Skeletal muscle tissue (tissue), 4 donors: ENCODE measurements around the gene BAHD1. TPM values are rescaled to one million over a fixed set of nuclear protein-coding genes. Genes with fewer than 3 reads are reported as not detected.
"Not testable (repeated sequence)": the region's sequence is repeated elsewhere in the genome, so short reads cannot be mapped to it uniquely, and the experiment has no call there.

Experiments
- H3K27ac ChIP-seq: one replicate; pipeline ENCODE4 v1.7.0; 2013; ENCODE audit warnings: mild to moderate bottlenecking, low read depth, low read length, inconsistent platforms
- H3K27me3 ChIP-seq, 3 donors: one replicate each; pipeline ENCODE4 v1.7.0; 2013; ENCODE audit warnings: low read length in 3 of 3; ENCODE audit not compliant: control insufficient read depth in 3 of 3, insufficient read depth in 3 of 3
- H3K36me3 ChIP-seq, 3 donors: one replicate each; pipeline ENCODE4 v1.7.0; 2013; ENCODE audit warnings: low read length in 3 of 3; ENCODE audit not compliant: control insufficient read depth in 3 of 3, insufficient read depth in 3 of 3
- H3K4me1 ChIP-seq, 3 donors: one replicate each; pipeline ENCODE4 v1.7.0; 2013; ENCODE audit warnings: low read length in 3 of 3, mild to moderate bottlenecking in 3 of 3; ENCODE audit not compliant: control insufficient read depth in 3 of 3, insufficient read depth in 3 of 3
- H3K4me3 ChIP-seq, 3 donors: one replicate each; pipeline ENCODE4 v1.7.0; 2013; ENCODE audit warnings: low read length in 3 of 3
- H3K9ac ChIP-seq, 3 donors: one replicate each; pipeline ENCODE4 v1.7.0; 2013; ENCODE audit warnings: low read length in 3 of 3, mild to moderate bottlenecking in 3 of 3, moderate library complexity in 2 of 3, low read depth in 1 of 3
- H3K9me3 ChIP-seq, 3 donors: one replicate each; pipeline ENCODE4 v1.7.0; 2013; ENCODE audit warnings: low read length in 3 of 3; ENCODE audit not compliant: control insufficient read depth in 3 of 3
- total RNA-seq: library from RNA; depleted of rRNA; stranded (reverse); fragments of >200 nt; gene quantifications from one replicate; pipeline ENCODE4 v1.2.3, GENCODE V29; 2014
- donor health status: Osteomylitis.

Gene BAHD1
- total RNA-seq, 1 donor from 2014 or later: 9.4 TPM

DNA sequence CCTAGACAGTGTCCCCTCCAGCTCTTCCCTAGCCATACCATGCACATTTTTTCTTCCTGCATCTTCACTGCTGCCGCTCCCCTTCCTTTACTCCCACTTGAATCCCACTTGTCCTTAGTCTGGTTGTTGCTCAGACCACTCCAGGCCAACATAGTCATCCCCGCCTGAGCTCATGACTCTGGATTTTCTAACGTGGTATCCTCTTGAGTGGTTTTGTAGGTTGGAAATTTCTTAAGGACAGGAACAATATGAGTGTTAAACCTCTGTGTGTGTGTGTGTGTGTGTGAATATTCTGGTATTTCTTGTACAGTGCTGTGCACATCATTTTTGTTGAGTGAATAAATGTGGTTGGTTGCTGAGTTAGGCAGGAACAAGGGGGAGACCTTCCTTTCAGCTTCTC lies 3.1 kb downstream of the BAHD1 start:
- no peaks in the 10 kb centered on the region for H3K36me3 ChIP-seq
- peaks cover 4 to 34% (median 18%) of the 10 kb centered on the region in 3 donors for H3K4me1 ChIP-seq
- peaks cover 0 to 2% (median 2%) of the 10 kb centered on the region in 3 donors for H3K27me3 ChIP-seq
- no peak overlapping the region for H3K9ac ChIP-seq
- no peak overlapping the region for H3K4me3 ChIP-seq
- H3K27ac ChIP-seq: no peak overlapping the region
- H3K9me3 ChIP-seq: no peaks in the 10 kb centered on the region

DNA sequence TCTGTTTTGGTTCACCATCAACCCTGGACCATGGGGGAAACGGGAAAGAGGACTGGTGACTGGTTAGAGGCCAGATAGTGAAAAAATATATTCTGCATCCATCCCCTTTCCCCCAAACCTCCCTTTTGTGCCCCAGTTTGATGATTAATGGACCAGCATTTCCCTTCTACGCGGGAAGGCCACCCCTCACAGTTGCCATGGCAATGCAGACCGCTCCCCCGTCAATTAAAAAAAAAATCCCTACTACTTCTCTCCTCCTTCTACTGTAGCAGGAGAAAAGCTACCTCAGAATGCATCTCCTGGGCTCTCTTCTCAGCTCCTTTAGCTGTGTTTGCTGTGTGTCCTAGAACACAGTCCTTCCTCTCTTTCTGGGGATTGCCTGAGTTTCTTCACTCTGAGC lies 4.0 kb downstream of the BAHD1 start:
- Histone ChIP-seq H3K9me3 (no peaks in the 10 kb centered on the region), H3K36me3 (no peaks in the 10 kb centered on the region), H3K27me3 (no peaks in the 10 kb centered on the region), H3K27ac (no peak overlapping the region), H3K4me3 (no peak overlapping the region), H3K4me1 (peaks cover 4 to 31% (median 15%) of the 10 kb centered on the region in 3 donors), H3K9ac (no peak overlapping the region)

DNA sequence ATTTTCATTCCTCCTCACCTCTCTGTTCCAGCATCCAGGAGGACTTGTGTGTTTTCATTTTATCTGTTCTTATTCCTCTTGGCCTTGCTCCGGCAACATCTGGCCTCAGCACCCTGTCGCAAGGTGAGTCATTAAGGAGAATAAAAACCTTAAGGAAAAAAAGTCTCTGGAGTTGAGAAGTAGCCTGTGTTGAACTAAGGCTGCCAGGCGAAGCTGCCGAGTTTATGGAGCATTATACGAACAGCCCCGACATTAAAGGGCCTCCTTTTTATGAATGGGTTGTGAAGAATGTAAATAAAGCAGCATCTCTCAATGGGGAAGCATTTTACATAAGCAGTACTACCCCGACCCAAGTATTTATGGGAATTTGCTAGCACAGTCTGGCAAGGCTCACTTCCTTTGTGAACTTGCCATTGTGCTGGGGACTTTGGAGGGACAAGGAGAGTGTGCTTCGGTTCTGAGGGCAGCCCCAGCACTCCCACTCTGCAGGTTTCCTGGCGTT lies 4.7 kb downstream of the BAHD1 start:
- peaks cover 0 to 3% (median 0%) of the 10 kb centered on the region in 3 donors for H3K36me3 ChIP-seq
- H3K9me3 ChIP-seq: no peaks in the 10 kb centered on the region
- no peaks in the 10 kb centered on the region for H3K27me3 ChIP-seq
- no peak overlapping the region for H3K4me3 ChIP-seq
- H3K4me1 ChIP-seq: peaks cover 4 to 25% (median 10%) of the 10 kb centered on the region in 3 donors
- H3K27ac ChIP-seq: peak overlapping the region; percentile 36
- H3K9ac ChIP-seq: peak overlapping the region in 1 of 3 donors; percentile 5

DNA sequence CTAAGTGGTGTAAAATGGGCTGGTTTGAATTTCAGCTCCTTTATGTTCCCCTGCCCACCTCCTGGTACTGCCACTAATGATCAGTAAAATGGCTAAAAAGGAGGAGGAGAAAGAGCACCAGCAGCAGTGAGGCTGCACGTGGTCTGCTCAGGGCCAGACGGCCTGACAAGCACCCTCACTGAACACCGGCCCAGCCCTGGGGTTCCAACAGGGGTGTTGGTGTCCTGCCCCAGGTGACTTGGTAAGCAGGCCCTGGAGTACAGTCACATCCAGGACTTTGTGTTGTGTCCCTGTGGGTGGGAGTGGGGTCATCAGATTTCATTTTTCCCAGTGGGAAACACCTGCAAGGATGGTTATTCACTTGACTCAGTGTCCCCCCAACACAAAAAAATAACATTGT lies 5.4 kb downstream of the BAHD1 start:
- Histone ChIP-seq H3K27ac (no peak overlapping the region), H3K36me3 (peaks cover 0 to 3% (median 0%) of the 10 kb centered on the region in 3 donors), H3K4me1 (peaks cover 4 to 25% (median 10%) of the 10 kb centered on the region in 3 donors), H3K9me3 (no peaks in the 10 kb centered on the region), H3K27me3 (no peaks in the 10 kb centered on the region), H3K4me3 (no peak overlapping the region), H3K9ac (no peak overlapping the region)

DNA sequence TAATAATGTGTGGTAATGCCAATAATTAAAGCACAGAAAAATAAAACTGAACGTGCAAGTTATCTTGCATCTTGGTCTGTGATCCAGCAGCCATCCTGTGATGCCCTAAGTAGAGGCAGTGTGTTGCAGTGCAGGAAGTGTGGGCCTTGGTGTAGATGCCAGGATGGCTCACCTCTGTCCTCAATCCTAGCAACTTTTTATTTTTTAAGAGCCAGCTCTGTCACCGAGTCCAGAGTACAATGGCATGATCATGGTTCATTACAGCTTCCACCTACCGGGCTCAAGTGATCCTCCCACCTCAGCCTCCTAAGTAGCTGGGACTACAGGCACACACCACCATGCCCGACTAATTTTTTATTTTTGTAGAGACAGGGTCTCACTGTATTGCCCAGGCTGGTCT lies 7.6 kb downstream of the BAHD1 start:
- H3K9ac ChIP-seq: no peak overlapping the region
- peaks cover 0 to 3% (median 0%) of the 10 kb centered on the region in 3 donors for H3K36me3 ChIP-seq
- H3K9me3 ChIP-seq: no peaks in the 10 kb centered on the region
- H3K4me3 ChIP-seq: no peak overlapping the region
- no peak overlapping the region for H3K27ac ChIP-seq
- no peaks in the 10 kb centered on the region for H3K27me3 ChIP-seq
- H3K4me1 ChIP-seq: peaks cover 0 to 23% (median 6%) of the 10 kb centered on the region in 3 donors

DNA sequence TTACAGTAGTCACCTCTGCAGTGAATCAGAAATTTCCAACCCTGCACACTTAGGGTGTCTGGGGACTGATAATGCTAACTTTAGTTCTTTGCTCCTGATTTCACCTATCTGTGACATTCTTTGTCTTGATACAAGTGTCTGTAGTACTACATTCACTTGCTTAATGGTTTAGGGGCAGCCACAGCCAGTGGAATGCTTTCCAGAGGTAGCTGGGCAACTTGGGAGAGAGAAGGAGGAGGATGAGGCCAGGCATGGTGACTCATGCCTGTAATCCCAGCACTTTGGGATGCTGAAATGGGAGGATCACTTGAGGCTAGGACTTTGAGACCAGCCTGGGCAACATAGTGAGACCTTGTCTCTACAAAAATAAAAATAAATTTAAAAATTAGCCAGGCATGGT lies 8.5 kb downstream of the BAHD1 start:
- H3K27me3 ChIP-seq: no peaks in the 10 kb centered on the region

DNA sequence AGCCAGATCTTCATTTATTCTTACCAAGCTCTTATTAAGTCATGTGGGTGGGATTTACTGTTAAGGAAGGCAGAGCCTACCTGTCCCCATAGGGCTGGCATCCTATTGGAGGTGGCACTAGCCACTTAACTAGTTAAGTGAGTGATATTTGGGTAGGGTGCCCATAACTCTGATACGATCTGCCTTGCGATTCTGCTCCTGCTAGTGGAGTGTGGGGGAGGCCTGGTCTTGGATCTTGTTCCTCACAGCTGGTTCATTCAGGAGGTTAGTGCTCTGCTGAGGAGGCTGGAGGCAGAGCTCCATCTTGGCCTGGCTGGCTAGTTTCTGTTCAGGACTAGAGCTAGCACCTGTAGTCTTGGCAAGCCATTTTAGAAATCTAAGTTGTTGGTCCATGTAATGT lies 9.3 kb downstream of the BAHD1 start:
- Histone ChIP-seq H3K27me3 (no peaks in the 10 kb centered on the region), H3K4me1 (peaks cover 4 to 25% (median 6%) of the 10 kb centered on the region in 3 donors), H3K4me3 (no peak overlapping the region), H3K9ac (no peak overlapping the region), H3K9me3 (no peaks in the 10 kb centered on the region), H3K36me3 (peaks cover 0 to 3% (median 0%) of the 10 kb centered on the region in 3 donors), H3K27ac (no peak overlapping the region)

More for the DNA sequence above, 8.5 kb downstream of the BAHD1 start:
- Histone ChIP-seq H3K36me3 (peaks cover 0 to 3% (median 0%) of the 10 kb centered on the region in 3 donors), H3K9ac (no peak overlapping the region), H3K4me1 (peaks cover 0 to 17% (median 3%) of the 10 kb centered on the region in 3 donors), H3K4me3 (no peak overlapping the region), H3K27ac (no peak overlapping the region), H3K9me3 (no peaks in the 10 kb centered on the region)

DNA sequence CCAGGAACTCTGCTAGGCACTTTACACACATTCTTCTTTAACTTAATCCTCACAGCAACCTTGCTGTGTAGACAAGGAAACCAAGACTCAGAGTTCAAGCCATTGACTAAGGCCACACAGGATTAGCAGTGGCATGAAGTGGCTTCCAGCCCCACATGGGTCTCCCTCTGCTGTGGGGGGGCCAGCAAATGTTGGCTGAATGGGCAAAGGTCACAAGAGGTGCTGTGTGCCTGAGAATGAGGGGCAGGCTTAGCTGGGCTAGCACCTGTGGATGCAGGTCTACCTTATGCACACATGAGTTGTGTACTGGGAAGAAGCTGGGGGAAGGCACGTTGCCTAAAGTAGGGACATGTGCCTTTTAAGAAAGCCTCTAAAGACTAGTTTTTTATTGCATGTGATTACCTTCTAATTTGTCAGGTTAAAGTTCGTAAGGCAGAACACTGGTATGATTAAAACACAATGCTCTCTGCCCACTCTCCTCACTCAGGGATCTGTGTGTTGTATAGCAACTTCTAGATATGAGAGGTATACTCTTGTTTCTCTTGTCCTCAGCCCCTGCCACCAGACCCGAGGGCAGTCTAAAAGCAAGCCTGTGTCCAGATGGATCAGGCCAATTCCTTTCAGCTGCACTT lies 10.9 kb downstream of the BAHD1 start:
- H3K4me3 ChIP-seq: no peak overlapping the region
- H3K27me3 ChIP-seq: no peaks in the 10 kb centered on the region
- peaks cover 0 to 3% (median 0%) of the 10 kb centered on the region in 3 donors for H3K36me3 ChIP-seq
- no peak overlapping the region for H3K27ac ChIP-seq
- no peaks in the 10 kb centered on the region for H3K9me3 ChIP-seq
- peaks cover 11 to 29% (median 17%) of the 10 kb centered on the region in 3 donors for H3K4me1 ChIP-seq
- H3K9ac ChIP-seq: peak overlapping the region in 1 of 3 donors; percentile 8

DNA sequence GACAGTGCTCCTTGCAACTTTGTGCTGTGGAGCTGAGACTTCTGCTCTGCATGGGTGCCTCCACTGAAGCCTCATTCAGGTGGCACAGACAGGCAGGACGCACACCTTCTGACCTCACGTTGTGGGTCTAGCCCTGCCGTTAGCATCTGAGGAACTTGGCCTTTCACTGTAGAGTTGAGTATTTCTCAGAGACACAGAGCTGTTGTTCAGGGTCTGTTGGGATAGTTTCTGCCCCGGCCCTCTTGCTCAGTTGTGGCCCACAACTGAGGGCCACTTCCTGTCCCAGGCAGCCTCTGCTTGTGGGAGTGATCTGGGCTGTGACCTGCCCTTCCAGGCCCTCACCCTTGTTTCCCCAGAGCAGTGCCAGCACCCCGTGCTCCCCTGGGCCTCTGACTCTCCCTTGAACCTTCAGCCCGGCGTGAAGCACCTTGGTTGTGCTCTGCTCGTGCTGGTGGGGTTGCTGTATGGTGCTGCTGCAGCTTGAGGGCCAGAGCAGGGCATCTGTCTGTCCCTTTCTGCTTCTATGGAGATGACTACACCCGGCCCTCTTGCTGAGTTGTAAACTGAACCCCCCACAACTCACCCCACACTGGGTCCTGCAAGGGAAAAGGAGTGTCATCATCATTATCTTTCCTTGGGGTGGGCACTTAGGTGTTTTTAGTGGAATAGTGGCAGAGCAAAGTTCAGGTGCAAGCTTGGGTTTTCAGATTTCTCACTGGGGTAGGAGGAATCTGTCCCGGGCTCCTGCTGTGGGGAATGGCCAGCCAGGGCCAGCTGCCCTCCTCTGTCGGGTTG lies 11.7 kb downstream of the BAHD1 start:
- H3K9me3 ChIP-seq: no peaks in the 10 kb centered on the region
- no peaks in the 10 kb centered on the region for H3K27me3 ChIP-seq
- H3K9ac ChIP-seq: peak overlapping the region in 1 of 3 donors; percentile 8
- H3K4me1 ChIP-seq: peaks cover 11 to 29% (median 17%) of the 10 kb centered on the region in 3 donors
- H3K4me3 ChIP-seq: no peak overlapping the region
- peaks cover 0 to 3% (median 0%) of the 10 kb centered on the region in 3 donors for H3K36me3 ChIP-seq
- no peak overlapping the region for H3K27ac ChIP-seq

DNA sequence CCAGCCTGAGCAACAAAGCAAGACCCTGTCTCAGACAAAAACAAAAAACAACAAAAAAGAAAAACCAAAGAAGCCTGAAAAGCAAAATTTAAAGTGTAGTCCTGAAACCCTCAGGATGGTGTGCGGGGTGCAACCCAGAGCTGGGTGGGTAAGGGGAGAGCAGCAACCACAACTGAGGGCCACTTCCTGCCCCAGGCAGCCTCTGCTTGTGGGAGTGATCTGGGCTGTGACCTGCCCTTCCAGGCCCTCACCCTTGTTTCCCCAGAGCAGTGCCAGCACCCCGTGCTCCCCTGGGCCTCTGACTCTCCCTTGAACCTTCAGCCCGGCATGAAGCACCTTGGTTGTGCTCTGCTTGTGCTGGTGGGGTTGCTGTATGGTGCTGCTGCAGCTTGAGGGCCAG lies 13.2 kb downstream of the BAHD1 start:
- not testable (repeated sequence) for H3K4me3 ChIP-seq, H3K9me3 ChIP-seq, H3K27ac ChIP-seq, H3K27me3 ChIP-seq, H3K36me3 ChIP-seq, H3K9ac ChIP-seq
- H3K4me1 ChIP-seq: peaks cover 11 to 29% (median 17%) of the 10 kb centered on the region in 3 donors
